ENCODE data around the gene ATE1. TPM values are rescaled to one million over a fixed set of nuclear protein-coding genes. Genes with fewer than 3 reads are reported as not detected.
A peak's percentile ranks its signal among the peaks of the same experiment; 100 is the strongest.

Gene ATE1
- total and polyA plus RNA-seq, 12 donors = 4.5 to 57.7 (median 42.5) TPM

GRCh38 chr10:121698902-121699301 lies 228.9 kb downstream of the ATE1 start:
- DNase-seq (no peak), ATAC-seq (no peak)
- Histone ChIP-seq H3K4me3 (no peak overlapping the region), H3K9me3 (peaks cover 0 to 10% (median 0%) of the 10 kb centered on the region in 11 donors), H3K36me3 (no peaks in the 10 kb centered on the region), H3K27ac (no peak overlapping the region), H3K27me3 (peaks cover 0 to 40% (median 13%) of the 10 kb centered on the region in 7 donors), H3K4me1 (no peaks in the 10 kb centered on the region)
- no peak for TF ChIP-seq CTCF (IDR thresholded peaks at IDR 0.05)
- intact Hi-C loops (cut with DNase I) = no loop called here
- WGBS, 2 donors = 87 to 88% methylated on average over 12 of the region's 12 CpGs

- WGBS, 2 donors = 74 to 78% methylated on average over 7 of the region's 7 CpGs
- H3K4me3 ChIP-seq = no peak overlapping the region
- H3K36me3 ChIP-seq = no peaks in the 10 kb centered on the region
- H3K9me3 ChIP-seq = peaks cover 0 to 10% (median 0%) of the 10 kb centered on the region in 11 donors
- no peak for TF ChIP-seq CTCF (IDR thresholded peaks at IDR 0.05)
- DNase-seq = no peak
- H3K4me1 ChIP-seq = no peaks in the 10 kb centered on the region
- peaks cover 0 to 45% (median 18%) of the 10 kb centered on the region in 7 donors for H3K27me3 ChIP-seq
- H3K27ac ChIP-seq = no peak overlapping the region
- no peak for ATAC-seq
- intact Hi-C loops (cut with DNase I) = no loop called here
Observed at GRCh38 chr10:121698336-121698735, 229.5 kb downstream of the ATE1 start.

GRCh38 chr10:121696854-121697253 lies 231.0 kb downstream of the ATE1 start:
- peak in 4 of 9 donors; percentile 25 to 47 (median 36) for TF ChIP-seq CTCF (IDR thresholded peaks at IDR 0.05)
- WGBS, 2 donors = 75 to 83% methylated on average over 3 of the region's 3 CpGs
- intact Hi-C loops (cut with DNase I) = no loop called here
- ATAC-seq (no peak), DNase-seq (no peak)
- Histone ChIP-seq H3K4me1 (no peaks in the 10 kb centered on the region), H3K9me3 (peaks cover 0 to 10% (median 0%) of the 10 kb centered on the region in 11 donors), H3K4me3 (no peak overlapping the region), H3K27me3 (peaks cover 0 to 59% (median 18%) of the 10 kb centered on the region in 7 donors), H3K27ac (no peak overlapping the region), H3K36me3 (no peaks in the 10 kb centered on the region)

- H3K36me3 ChIP-seq = no peaks in the 10 kb centered on the region
- ATAC-seq = no peak
- H3K27ac ChIP-seq = no peak overlapping the region
- intact Hi-C loops (cut with DNase I) = no loop called here
- no peaks in the 10 kb centered on the region for H3K4me1 ChIP-seq
- no peak overlapping the region for H3K4me3 ChIP-seq
- DNase-seq = no peak
- H3K9me3 ChIP-seq = peaks cover 0 to 10% (median 0%) of the 10 kb centered on the region in 11 donors
- WGBS, 2 donors = 69 to 73% methylated on average over 7 of the region's 7 CpGs
- peaks cover 0 to 68% (median 23%) of the 10 kb centered on the region in 7 donors for H3K27me3 ChIP-seq
- no peak for TF ChIP-seq CTCF (IDR thresholded peaks at IDR 0.05)
Observed at GRCh38 chr10:121695731-121696464, 231.9 kb downstream of the ATE1 start.

Measured in heart right ventricle (tissue), 16 donors.